ENCODE data around the gene BRINP3.

DNA sequence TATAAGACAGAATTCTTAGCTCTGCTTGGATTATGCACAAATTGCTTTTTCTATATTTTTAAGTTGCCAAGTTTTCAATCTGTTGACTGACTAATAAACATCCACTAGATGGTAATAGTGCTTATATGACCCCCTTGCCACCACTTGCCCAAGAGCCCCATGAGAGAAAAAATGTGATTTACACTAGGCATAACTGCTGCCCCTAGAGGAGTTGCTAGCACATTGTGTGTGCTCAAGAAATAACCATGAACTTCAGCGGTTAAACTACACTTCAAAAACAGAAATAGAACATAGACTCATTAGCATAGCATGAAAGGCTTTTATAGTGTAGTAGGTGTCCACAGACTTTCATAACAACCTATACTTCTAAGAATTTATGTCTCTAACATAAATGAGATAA is 61.4 kb downstream of the BRINP3 start:
- TF ChIP-seq POLR2A (IDR thresholded peaks at IDR 0.05; ENCODE audit: low read depth) (no peak), POLR2AphosphoS5 (IDR thresholded peaks at IDR 0.05) (no peak), EP300 (IDR thresholded peaks at IDR 0.05) (no peak)
- TF ChIP-seq, protein P1, sequence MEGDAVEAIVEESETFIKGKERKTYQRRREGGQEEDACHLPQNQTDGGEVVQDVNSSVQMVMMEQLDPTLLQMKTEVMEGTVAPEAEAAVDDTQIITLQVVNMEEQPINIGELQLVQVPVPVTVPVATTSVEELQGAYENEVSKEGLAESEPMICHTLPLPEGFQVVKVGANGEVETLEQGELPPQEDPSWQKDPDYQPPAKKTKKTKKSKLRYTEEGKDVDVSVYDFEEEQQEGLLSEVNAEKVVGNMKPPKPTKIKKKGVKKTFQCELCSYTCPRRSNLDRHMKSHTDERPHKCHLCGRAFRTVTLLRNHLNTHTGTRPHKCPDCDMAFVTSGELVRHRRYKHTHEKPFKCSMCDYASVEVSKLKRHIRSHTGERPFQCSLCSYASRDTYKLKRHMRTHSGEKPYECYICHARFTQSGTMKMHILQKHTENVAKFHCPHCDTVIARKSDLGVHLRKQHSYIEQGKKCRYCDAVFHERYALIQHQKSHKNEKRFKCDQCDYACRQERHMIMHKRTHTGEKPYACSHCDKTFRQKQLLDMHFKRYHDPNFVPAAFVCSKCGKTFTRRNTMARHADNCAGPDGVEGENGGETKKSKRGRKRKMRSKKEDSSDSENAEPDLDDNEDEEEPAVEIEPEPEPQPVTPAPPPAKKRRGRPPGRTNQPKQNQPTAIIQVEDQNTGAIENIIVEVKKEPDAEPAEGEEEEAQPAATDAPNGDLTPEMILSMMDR (IDR thresholded peaks at IDR 0.05), result no peak

All from esophagus muscularis mucosa (tissue), 4 donors.